Epithelial cell of proximal tubule (primary cell): ENCODE data around the gene TGM2. TPM values are rescaled to one million over a fixed set of nuclear protein-coding genes. Genes with fewer than 3 reads are reported as not detected.

Source experiments
- DNase-seq: peaks from one replicate; pipeline ENCODE4 v3.0.0-alpha.2; 2011; ENCODE audit warnings: low read depth
- H3K4me3 ChIP-seq: 2 replicates; pipeline ENCODE4 v1.5.1; 2011; ENCODE audit warnings: low read depth, mild to moderate bottlenecking, low read length
- total RNA-seq: library from RNA; depleted of rRNA; stranded (reverse); fragments of >200 nt; gene quantifications from 2 replicates; pipeline ENCODE4 v1.2.3, GENCODE V29; 2015
- TF ChIP-seq, protein P1 (sequence below): conservative IDR thresholded peaks from 2 replicates; pipeline ENCODE4 v1.5.1; 2012; ENCODE audit warnings: low read depth, mild to moderate bottlenecking, low read length

Gene TGM2
- total RNA-seq, 1 donor from 2014 or later: 150 TPM

DNA sequence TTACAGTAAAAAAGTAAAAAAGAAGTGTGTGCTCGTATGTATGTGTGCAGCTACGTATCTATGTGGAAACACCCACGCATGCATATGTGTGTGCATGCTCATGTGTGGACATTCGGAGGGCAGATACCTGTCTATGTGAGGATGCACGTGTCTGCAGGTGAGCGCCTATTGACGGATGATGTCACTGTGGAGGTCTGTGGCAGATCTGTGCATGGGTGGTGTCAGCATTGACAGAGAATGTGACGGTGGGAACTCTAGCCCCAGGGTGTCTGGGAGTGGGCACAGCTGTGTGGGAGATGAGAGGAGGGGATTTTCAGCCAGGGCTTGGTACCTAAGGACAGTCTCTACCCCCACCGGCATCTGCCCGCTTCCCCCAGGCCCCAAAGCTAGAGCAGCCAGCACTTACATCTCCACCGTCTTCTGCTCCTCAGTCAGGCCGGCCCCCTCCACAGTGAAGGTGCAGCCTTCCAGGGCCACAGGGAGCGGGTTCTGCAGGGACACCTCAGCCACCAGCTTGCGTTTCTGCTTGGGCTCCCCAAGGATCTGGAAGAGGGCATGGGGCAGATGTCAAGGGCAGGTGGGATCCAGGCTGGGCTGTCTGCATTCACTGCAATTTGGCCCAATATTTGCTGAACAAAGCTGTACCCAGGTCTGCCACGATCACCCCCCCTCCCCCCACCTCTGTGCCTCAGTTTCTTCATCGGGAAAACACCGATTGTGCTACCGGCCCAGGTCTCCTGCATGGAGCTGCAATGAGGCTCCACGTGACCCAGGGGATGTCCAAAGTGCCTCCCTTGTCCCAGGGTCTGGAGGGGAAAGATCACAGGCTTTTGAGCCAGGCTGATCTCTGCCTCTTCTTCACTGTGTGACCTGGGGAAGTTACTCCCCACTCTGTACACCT is 34.1 kb downstream of the TGM2 start:
- no peak overlapping the region for H3K4me3 ChIP-seq
- TF ChIP-seq, protein P1, sequence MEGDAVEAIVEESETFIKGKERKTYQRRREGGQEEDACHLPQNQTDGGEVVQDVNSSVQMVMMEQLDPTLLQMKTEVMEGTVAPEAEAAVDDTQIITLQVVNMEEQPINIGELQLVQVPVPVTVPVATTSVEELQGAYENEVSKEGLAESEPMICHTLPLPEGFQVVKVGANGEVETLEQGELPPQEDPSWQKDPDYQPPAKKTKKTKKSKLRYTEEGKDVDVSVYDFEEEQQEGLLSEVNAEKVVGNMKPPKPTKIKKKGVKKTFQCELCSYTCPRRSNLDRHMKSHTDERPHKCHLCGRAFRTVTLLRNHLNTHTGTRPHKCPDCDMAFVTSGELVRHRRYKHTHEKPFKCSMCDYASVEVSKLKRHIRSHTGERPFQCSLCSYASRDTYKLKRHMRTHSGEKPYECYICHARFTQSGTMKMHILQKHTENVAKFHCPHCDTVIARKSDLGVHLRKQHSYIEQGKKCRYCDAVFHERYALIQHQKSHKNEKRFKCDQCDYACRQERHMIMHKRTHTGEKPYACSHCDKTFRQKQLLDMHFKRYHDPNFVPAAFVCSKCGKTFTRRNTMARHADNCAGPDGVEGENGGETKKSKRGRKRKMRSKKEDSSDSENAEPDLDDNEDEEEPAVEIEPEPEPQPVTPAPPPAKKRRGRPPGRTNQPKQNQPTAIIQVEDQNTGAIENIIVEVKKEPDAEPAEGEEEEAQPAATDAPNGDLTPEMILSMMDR: no peak
- DNase-seq: no peak

DNA sequence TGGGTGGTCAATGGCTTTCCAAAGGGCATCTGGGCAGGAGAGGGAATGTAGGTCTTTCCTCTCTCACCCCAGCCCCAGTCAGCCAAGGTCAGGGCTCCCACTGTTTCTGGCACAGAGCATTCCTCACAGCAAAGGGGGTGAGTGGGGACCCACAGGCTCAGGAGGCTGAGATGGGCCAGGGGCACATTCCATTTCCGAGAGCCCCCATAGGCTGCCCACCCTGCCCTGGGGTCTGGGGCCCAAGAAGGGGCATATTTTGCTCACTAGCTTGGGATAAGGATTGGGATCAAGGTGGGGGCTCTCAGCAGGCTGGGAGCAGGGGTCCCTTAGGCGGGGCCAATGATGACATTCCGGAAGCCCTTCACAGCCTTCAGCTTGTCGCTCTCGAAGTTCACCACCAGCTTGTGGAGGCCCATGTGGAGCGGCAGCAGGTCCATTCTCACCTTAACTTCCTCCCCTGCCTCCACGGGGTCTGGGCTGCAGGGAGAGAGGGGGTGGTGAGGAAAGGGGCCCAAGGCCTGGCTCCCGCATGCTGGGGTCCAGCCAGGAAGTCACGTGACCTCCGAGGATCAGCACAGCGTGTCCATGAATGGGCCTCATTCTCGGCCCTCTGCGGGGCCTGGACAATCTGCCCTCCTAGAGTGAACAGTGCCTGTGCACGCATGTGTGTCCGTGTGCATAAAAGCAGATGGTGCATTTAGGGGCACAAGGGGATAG is 35.0 kb downstream of the TGM2 start:
- DNase-seq: no peak
- TF ChIP-seq, protein P1: no peak
- H3K4me3 ChIP-seq: no peak overlapping the region

DNA sequence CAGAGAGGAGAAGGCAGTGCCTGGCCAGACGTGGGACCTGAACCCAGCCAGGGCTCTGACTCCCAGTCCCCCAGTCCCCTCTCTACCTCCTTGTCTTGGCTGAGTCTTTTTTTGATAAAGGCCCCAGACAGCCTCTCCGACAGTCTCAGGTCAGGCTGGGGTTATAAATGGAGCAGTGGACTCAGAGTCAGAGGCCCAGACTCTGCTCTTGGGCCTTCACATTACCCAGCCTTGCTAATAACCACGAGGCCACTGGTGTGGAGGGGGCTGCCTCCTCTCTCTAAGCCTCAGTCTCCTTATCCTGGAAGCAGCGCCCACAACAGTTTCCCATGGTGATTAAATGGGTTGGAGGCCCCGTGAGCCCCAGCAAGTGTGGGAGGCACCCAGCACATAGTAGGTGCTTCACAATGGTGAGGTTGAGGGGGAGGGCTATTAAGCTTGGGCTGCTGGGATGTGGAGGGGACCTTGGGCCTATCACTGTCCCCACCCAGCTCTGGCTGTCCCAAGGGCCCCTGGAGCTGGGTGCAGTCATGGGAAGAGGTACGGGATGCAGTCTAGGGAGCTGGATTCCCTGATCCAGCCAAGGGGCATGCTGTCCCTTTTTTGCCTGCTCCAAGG is 35.7 kb downstream of the TGM2 start:
- DNase-seq: no peak
- no peak overlapping the region for H3K4me3 ChIP-seq

DNA sequence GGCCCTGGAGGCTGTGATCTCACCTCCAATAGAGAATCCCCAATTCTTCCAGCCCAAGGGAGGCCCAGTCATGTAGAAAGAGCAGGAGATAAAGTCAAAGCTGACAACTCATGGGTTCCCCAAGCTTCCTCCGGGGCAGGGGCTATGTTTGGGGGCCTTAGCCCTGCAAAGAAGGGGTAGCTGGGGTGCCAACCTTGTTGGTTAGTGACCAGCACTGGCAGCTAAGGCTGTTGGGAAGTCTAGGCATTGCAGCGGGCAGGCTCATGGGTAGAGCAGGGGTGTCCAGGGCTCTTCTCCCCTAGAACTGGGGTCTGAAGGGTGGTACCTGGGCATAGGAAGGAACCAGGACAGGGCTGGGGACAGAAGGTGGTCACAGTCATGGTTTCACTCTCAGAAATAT is 36.4 kb downstream of the TGM2 start:
- TF ChIP-seq, protein P1: no peak
- DNase-seq: no peak
- no peak overlapping the region for H3K4me3 ChIP-seq

More for the DNA sequence above, 35.7 kb downstream of the TGM2 start:
- TF ChIP-seq, protein P1: no peak

DNA sequence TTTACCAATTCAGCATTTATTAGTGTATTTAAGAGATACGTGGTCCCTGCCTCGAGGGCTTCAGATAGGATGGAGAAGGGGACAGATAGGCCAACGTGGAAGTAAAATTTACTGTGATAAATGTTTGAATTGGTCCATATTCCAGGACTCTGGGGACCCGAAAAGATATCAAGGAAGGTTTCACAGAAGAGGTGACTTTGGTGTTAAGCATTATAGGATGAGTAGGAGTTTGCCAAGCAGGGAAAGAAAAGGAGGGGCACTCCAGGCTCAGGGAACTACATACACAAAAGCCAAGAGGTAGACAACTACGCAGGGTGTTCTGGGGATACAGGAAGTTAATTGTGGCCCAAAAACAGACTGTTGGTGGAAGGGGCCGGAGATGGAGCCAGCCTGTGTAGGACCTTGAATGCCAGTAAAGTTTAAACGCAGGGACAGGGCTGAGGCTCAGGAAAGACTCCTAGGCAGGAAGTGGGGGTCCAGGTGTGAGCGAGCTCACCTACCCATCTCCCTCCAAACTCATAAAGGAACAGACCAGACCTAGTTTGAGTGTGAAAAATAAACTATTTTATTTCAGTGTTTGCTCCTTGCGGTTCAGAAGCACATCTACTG is 37.0 kb downstream of the TGM2 start:
- H3K4me3 ChIP-seq: no peak overlapping the region
- no peak for DNase-seq

More for the DNA sequence above, 37.0 kb downstream of the TGM2 start:
- TF ChIP-seq, protein P1: no peak
